Measurements from ENCODE around the gene FAM149A.

DNA sequence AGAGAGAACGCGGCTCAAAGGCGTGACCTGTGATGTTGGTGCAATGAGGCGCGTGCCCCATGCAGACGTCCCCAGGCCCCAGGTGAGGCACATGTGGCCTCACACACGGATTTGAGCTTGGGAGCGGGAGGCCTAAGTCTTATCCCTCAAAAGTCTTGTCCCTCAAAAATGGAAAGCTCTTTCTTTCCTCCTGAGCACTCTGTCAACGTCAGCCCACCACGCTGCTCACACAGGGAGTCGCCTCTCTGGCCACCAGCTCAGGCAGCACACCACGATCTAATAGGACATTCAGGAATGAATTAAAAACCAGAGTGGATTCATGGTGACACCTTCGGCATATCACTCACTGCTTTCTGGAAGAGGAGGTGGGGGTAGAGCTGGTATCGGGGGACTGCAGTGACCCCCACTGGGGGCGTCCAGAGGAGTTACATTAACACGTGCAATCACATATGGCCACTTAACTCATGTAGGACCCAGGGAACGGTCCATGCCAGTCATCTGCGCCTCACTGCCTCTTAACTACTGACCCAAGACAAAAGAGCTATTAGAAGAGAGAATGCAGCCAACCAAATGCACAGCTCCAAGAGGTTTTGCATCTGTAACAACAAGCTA, 64.9 kb downstream of the FAM149A start:
- TF ChIP-seq CTCF (IDR thresholded peaks at IDR 0.05) = no peak
- no peak for TF ChIP-seq NFYB (CRISPR knock-in tag; conservative IDR thresholded peaks at IDR 0.05; ENCODE audit: low read depth)
- TF ChIP-seq NR2C2 (CRISPR knock-in tag; IDR thresholded peaks at IDR 0.05) = no peak
- TF ChIP-seq, protein P1, sequence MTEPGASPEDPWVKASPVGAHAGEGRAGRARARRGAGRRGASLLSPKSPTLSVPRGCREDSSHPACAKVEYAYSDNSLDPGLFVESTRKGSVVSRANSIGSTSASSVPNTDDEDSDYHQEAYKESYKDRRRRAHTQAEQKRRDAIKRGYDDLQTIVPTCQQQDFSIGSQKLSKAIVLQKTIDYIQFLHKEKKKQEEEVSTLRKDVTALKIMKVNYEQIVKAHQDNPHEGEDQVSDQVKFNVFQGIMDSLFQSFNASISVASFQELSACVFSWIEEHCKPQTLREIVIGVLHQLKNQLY (CRISPR knock-in tag; IDR thresholded peaks at IDR 0.05) = no peak
- TF ChIP-seq, protein P2, sequence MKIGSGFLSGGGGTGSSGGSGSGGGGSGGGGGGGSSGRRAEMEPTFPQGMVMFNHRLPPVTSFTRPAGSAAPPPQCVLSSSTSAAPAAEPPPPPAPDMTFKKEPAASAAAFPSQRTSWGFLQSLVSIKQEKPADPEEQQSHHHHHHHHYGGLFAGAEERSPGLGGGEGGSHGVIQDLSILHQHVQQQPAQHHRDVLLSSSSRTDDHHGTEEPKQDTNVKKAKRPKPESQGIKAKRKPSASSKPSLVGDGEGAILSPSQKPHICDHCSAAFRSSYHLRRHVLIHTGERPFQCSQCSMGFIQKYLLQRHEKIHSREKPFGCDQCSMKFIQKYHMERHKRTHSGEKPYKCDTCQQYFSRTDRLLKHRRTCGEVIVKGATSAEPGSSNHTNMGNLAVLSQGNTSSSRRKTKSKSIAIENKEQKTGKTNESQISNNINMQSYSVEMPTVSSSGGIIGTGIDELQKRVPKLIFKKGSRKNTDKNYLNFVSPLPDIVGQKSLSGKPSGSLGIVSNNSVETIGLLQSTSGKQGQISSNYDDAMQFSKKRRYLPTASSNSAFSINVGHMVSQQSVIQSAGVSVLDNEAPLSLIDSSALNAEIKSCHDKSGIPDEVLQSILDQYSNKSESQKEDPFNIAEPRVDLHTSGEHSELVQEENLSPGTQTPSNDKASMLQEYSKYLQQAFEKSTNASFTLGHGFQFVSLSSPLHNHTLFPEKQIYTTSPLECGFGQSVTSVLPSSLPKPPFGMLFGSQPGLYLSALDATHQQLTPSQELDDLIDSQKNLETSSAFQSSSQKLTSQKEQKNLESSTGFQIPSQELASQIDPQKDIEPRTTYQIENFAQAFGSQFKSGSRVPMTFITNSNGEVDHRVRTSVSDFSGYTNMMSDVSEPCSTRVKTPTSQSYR (CRISPR knock-in tag; IDR thresholded peaks at IDR 0.05) = no peak
- no peak for TF ChIP-seq USF1 (CRISPR knock-in tag; IDR thresholded peaks at IDR 0.05)
- no peak for TF ChIP-seq E2F4 (CRISPR knock-in tag; IDR thresholded peaks at IDR 0.05; ENCODE audit: borderline replicate concordance, low read depth)
- TF ChIP-seq EMX1 (CRISPR knock-in tag; IDR thresholded peaks at IDR 0.05) = no peak

Data from WTC11 (cell line).